ENCODE data around the gene MXRA5.
"Not testable (repeated sequence)": the region's sequence is repeated elsewhere in the genome, so short reads cannot be mapped to it uniquely, and the experiment has no call there.

Gene MXRA5

GRCh38 chrX:3340016-3340415, 6.4 kb downstream of the MXRA5 start:
- no peak for DNase-seq

- DNase-seq, result no peak
Measured at GRCh38 chrX:3326681-3327080, 19.8 kb downstream of the MXRA5 start.

- DNase-seq, result no peak
Measured at GRCh38 chrX:3320471-3321046, 25.9 kb downstream of the MXRA5 start.

GRCh38 chrX:3317191-3317718, 29.2 kb downstream of the MXRA5 start:
- no peak for DNase-seq

GRCh38 chrX:3312109-3312508, 34.3 kb downstream of the MXRA5 start:
- DNase-seq, result no peak

GRCh38 chrX:3307881-3308280, 38.6 kb downstream of the MXRA5 start:
- DNase-seq, result no peak

GRCh38 chrX:3299636-3300035, 46.8 kb downstream of the MXRA5 start:
- no peak for DNase-seq

GRCh38 chrX:3295731-3296130, 50.7 kb downstream of the MXRA5 start:
- no peak for DNase-seq

GRCh38 chrX:3293251-3293650, 53.2 kb downstream of the MXRA5 start:
- no peak for DNase-seq

- no peak for DNase-seq
Measured at GRCh38 chrX:3290561-3290960, 55.9 kb downstream of the MXRA5 start.

GRCh38 chrX:3286196-3286945, 60.1 kb downstream of the MXRA5 start:
- no peak for DNase-seq

GRCh38 chrX:3280706-3281105, 65.7 kb downstream of the MXRA5 start:
- no peak for DNase-seq

- DNase-seq, result not testable (repeated sequence)
Measured at GRCh38 chrX:3273668-3274067, 72.8 kb downstream of the MXRA5 start.

GRCh38 chrX:3271834-3272186, 74.6 kb downstream of the MXRA5 start:
- no peak for DNase-seq

GRCh38 chrX:3271183-3271833, 75.1 kb downstream of the MXRA5 start:
- no peak for DNase-seq

GRCh38 chrX:3268829-3269228, 77.6 kb downstream of the MXRA5 start:
- DNase-seq, result no peak

GRCh38 chrX:3263681-3264126, 82.7 kb downstream of the MXRA5 start:
- no peak for DNase-seq

GRCh38 chrX:3262901-3263300, 83.6 kb downstream of the MXRA5 start:
- DNase-seq, result no peak

Data from NCI-H1694 (cell line).